ENCODE results near the gene HOXA1. TPM values are rescaled to one million over a fixed set of nuclear protein-coding genes. Genes with fewer than 3 reads are reported as not detected.

HOXA1 gene
- total and polyA plus RNA-seq, 2 of the 4 experiments (the other 2 are of a cell fraction), result 0.54 to 1.8 TPM

GRCh38 chr7:27106181-27106900 is 10.5 kb upstream of the HOXA1 start:
- Histone ChIP-seq H3K4me3 (ENCODE audit: insufficient read depth, low read depth, low read length) (peak overlapping the region; percentile 22), H3K9me3 (ENCODE audit: control insufficient read depth, insufficient read depth, low read length) (no peaks in the 10 kb centered on the region), H2BK20ac (ENCODE audit: low read depth, low read length) (peak overlapping the region; percentile 37; the same call in 1 of the 2 replicates), H3K9me1 (ENCODE audit: insufficient read depth, low read length) (peaks cover 11% of the 10 kb centered on the region; the same call in 1 of the 2 replicates), H3K18ac (ENCODE audit: low read depth, low read length) (peak overlapping the region; percentile 80), H3K23ac (ENCODE audit: low read depth, low read length) (peak overlapping the region; percentile 99), H3K4ac (ENCODE audit: low read depth, low read length) (peak overlapping the region; percentile 82), H3K4me1 (ENCODE audit: control insufficient read depth, insufficient read depth, low read length) (peaks cover 46% of the 10 kb centered on the region), H3K56ac (ENCODE audit: extremely low read depth, insufficient read depth, low read length) (peak overlapping the region; percentile 89), H2AFZ (replicated peaks; ENCODE audit: low read length, poor library complexity) (peak overlapping the region; percentile 80), H2AK9ac (replicated peaks; ENCODE audit: low read depth, low read length, poor library complexity) (peak overlapping the region; percentile 86), H2BK5ac (ENCODE audit: low read depth, low read length, poor library complexity, severe bottlenecking) (peak overlapping the region; percentile 95), H2AK5ac (ENCODE audit: low read depth, low read length) (peak overlapping the region; percentile 36), H3K79me1 (ENCODE audit: low read depth in 1 of 2, low read length in 2 of 2) (peaks cover 0 to 37% of the 10 kb centered on the region in 2 experiments; a peak in 2 of 4 replicates), H4K20me1 (ENCODE audit: insufficient read depth, low read length) (peaks cover 9% of the 10 kb centered on the region; the same call in 1 of the 2 replicates), H4K91ac (ENCODE audit: insufficient read depth, low read depth, low read length) (peak overlapping the region; percentile 80), H3K27me3 (ENCODE audit: control insufficient read depth, insufficient read depth, low read length) (no peaks in the 10 kb centered on the region), H3K27ac (ENCODE audit: insufficient read depth, low read length) (peak overlapping the region; percentile 96), H3K4me2 (ENCODE audit: low read depth, low read length) (peak overlapping the region; percentile 49), H4K5ac (ENCODE audit: low read depth, low read length) (peak overlapping the region; percentile 77), H3K14ac (replicated peaks; ENCODE audit: low read depth, low read length) (peak overlapping the region; percentile 73), H3K36me3 (ENCODE audit: control insufficient read depth, insufficient read depth, low read length) (peaks cover 9% of the 10 kb centered on the region; the same call in 1 of the 2 replicates), H2BK15ac (ENCODE audit: low read depth, low read length) (peak overlapping the region; percentile 20; the same call in 1 of the 3 replicates), H4K8ac (ENCODE audit: low read depth in 2 of 2, low read length in 2 of 2) (peak overlapping the region; percentile 88 to 89), H2BK120ac (ENCODE audit: low read depth, low read length) (peak overlapping the region; percentile 89), H3K9ac (ENCODE audit: low read depth, low read length) (peak overlapping the region; percentile 85)
- in situ Hi-C loops (cut with MboI; ENCODE audit: low sequenced_read_pairs), result loop anchor here (10.0 kb wide), 1 partner anchor 912 kb away; no protein-coding TSS in a partner anchor
- dilution Hi-C loops (cut with HindIII; ENCODE audit: low sequenced_read_pairs, unreplicated experiment), result no loop called here
- TF ChIP-seq USF2 (IDR thresholded peaks at IDR 0.05; ENCODE audit: low read depth, low read length), result no peak
- TF ChIP-seq POLR2A (IDR thresholded peaks at IDR 0.05; ENCODE audit: low read depth, low read length), result peak; percentile 61; the same call in 1 of the 2 replicates
- TF ChIP-seq MXI1 (IDR thresholded peaks at IDR 0.05; ENCODE audit: borderline replicate concordance, low read depth, low read length), result no peak
- WGBS, 2 experiments (ENCODE audit: extremely low coverage in 2 of 2, insufficient read length in 1 of 2), result 0% methylated on average over 30 of the region's 44 CpGs; no CpG with 5 or more reads in 1 of the 2 experiments
- no TSS peak for BruUV-seq (replicated peaks)
- DNase-seq, result peak; percentile 58
- ATAC-seq (ENCODE audit: low read depth), result peak; percentile 1
- ChIA-PET POLR2A (ENCODE audit: unreplicated experiment) (interaction anchor here (0.5 to 1.3 kb wide), 4 partner anchors 10 to 78 kb away, joined by 3 to 5 read pairs (median 4); no protein-coding TSS in a partner anchor), CTCF (interaction anchor here (0.7 to 1.7 kb wide), 2 partner anchors 9 to 16 kb away, joined by 3 to 5 read pairs; no protein-coding TSS in a partner anchor)
- intact Hi-C loops (cut with micrococcal nuclease), result no loop called here

All from IMR-90 (cell line).